Glutamatergic neuron (in vitro differentiated cells): ENCODE measurements around the gene VPS33B. TPM values are rescaled to one million over a fixed set of nuclear protein-coding genes. Genes with fewer than 3 reads are reported as not detected.
"Not testable (repeated sequence)": the region's sequence is repeated elsewhere in the genome, so short reads cannot be mapped to it uniquely, and the experiment has no call there.

Experiments
- DNase-seq: peaks from one replicate; pipeline ENCODE4 v3.0.0; 2022
- H3K27ac Mint-ChIP-seq: one replicate; pipeline ENCODE4 v1.8.0; 2020; ENCODE audit warnings: mild to moderate bottlenecking, mixed read lengths, inconsistent platforms; ENCODE audit not compliant: unreplicated experiment
- H3K27me3 Mint-ChIP-seq: one replicate; pipeline ENCODE4 v1.8.0; 2020; ENCODE audit warnings: mild to moderate bottlenecking, moderate library complexity, mixed read lengths, inconsistent platforms; ENCODE audit not compliant: unreplicated experiment
- H3K36me3 Mint-ChIP-seq: one replicate; pipeline ENCODE4 v1.8.0; 2020; ENCODE audit warnings: mild to moderate bottlenecking, mixed read lengths, inconsistent platforms; ENCODE audit not compliant: unreplicated experiment
- H3K4me1 Mint-ChIP-seq: one replicate; pipeline ENCODE4 v1.8.0; 2020; ENCODE audit warnings: mild to moderate bottlenecking, low read depth, mixed read lengths, inconsistent platforms; ENCODE audit not compliant: unreplicated experiment
- H3K4me3 Mint-ChIP-seq: one replicate; pipeline ENCODE4 v1.8.0; 2020; ENCODE audit warnings: mild to moderate bottlenecking, mixed read lengths, inconsistent platforms; ENCODE audit not compliant: unreplicated experiment
- H3K9me3 Mint-ChIP-seq: one replicate; pipeline ENCODE4 v1.8.0; 2020; ENCODE audit warnings: mild to moderate bottlenecking, moderate library complexity, mixed read lengths, inconsistent platforms; ENCODE audit not compliant: unreplicated experiment
- total RNA-seq: library from RNA; stranded (reverse); fragmentation: NEBNext Ultra II Directional; extraction: Animal tissue kit (Norgen Biotek cat#: 25700); gene quantifications from one replicate; pipeline ENCODE4 v1.2.1, GENCODE V29; 2021; ENCODE audit not compliant: unreplicated experiment
- TF ChIP-seq, protein P1 (sequence below): fragments of 200-600 bp; sonication (generic); IDR thresholded peaks from one replicate; pipeline ENCODE4 v1.5.0; 2021; ENCODE audit not compliant: partially characterized antibody, unreplicated experiment

Gene VPS33B
- total RNA-seq, 1 donor from 2014 or later = 31.7 TPM

- peaks cover 4% of the 10 kb centered on the region for H3K27me3 Mint-ChIP-seq
- peaks cover 11% of the 10 kb centered on the region for H3K4me1 Mint-ChIP-seq
- peak overlapping the region; percentile 96 for H3K4me3 Mint-ChIP-seq
- peak overlapping the region; percentile 91 for H3K27ac Mint-ChIP-seq
- TF ChIP-seq, protein P1, sequence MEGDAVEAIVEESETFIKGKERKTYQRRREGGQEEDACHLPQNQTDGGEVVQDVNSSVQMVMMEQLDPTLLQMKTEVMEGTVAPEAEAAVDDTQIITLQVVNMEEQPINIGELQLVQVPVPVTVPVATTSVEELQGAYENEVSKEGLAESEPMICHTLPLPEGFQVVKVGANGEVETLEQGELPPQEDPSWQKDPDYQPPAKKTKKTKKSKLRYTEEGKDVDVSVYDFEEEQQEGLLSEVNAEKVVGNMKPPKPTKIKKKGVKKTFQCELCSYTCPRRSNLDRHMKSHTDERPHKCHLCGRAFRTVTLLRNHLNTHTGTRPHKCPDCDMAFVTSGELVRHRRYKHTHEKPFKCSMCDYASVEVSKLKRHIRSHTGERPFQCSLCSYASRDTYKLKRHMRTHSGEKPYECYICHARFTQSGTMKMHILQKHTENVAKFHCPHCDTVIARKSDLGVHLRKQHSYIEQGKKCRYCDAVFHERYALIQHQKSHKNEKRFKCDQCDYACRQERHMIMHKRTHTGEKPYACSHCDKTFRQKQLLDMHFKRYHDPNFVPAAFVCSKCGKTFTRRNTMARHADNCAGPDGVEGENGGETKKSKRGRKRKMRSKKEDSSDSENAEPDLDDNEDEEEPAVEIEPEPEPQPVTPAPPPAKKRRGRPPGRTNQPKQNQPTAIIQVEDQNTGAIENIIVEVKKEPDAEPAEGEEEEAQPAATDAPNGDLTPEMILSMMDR = no peak
- peak; percentile 22 for DNase-seq
- peaks cover 3% of the 10 kb centered on the region for H3K9me3 Mint-ChIP-seq
- no peaks in the 10 kb centered on the region for H3K36me3 Mint-ChIP-seq
Measured at GRCh38 chr15:91021516-91022074, 799 bp downstream of the VPS33B start.

- peaks cover 11% of the 10 kb centered on the region for H3K4me1 Mint-ChIP-seq
- peaks cover 5% of the 10 kb centered on the region for H3K27me3 Mint-ChIP-seq
- no peaks in the 10 kb centered on the region for H3K36me3 Mint-ChIP-seq
- no peak overlapping the region for H3K4me3 Mint-ChIP-seq
- no peak overlapping the region for H3K27ac Mint-ChIP-seq
- DNase-seq = no peak
- H3K9me3 Mint-ChIP-seq = peaks cover 5% of the 10 kb centered on the region
- TF ChIP-seq, protein P1 = no peak
Measured at GRCh38 chr15:91018158-91018557, 4.2 kb downstream of the VPS33B start.

DNA sequence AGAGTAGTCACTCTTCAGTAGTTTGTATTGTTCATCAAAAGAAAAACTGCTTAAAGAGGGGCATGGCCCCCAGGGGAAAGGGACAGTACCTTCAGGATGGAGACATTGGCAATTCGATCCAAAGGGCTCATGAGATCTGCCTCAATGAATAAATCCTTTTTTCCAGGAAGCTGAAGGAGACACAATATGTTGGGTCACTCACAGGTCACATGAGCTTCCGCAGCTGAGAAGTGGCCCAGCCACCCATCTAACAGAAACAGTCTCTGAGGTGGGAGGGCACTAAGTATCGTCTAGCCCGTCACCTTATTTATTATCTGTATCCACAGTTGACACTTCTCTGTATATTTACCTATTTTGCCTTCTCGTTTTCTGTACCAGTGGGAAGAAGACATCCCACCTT, 4.7 kb downstream of the VPS33B start:
- Mint-ChIP-seq H3K4me1 (peaks cover 11% of the 10 kb centered on the region), H3K4me3 (no peak overlapping the region), H3K9me3 (peaks cover 5% of the 10 kb centered on the region), H3K27me3 (peaks cover 4% of the 10 kb centered on the region), H3K27ac (no peak overlapping the region), H3K36me3 (no peaks in the 10 kb centered on the region)
- DNase-seq = no peak
- TF ChIP-seq, protein P1 = no peak

- H3K27me3 Mint-ChIP-seq, H3K36me3 Mint-ChIP-seq: not testable (repeated sequence)
Measured at GRCh38 chr15:91013701-91014100, 8.7 kb downstream of the VPS33B start.

DNA sequence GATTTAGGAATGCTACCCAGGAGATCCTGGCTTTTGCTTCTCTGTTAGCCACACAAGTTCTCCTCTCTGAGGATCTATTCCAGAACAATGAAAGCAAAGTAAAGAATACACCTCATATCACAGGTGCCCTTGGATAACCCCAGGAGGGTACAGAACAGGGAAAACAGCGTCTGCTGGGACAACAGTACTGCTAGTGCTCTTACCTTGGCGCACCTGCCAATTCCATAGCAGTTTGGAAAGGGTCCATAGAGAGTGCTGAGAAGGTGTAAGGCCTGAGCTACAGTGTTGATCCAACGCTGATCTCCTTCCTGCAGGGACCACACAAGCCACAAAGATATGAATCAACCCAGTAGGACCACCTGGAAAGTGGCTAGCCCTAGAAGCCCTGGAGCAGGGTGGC, 15.1 kb downstream of the VPS33B start:
- TF ChIP-seq, protein P1 = no peak
- no peak for DNase-seq
- no peak overlapping the region for H3K27ac Mint-ChIP-seq
- H3K4me1 Mint-ChIP-seq = no peaks in the 10 kb centered on the region
- H3K4me3 Mint-ChIP-seq = no peak overlapping the region
- H3K27me3 Mint-ChIP-seq = no peaks in the 10 kb centered on the region
- H3K9me3 Mint-ChIP-seq = no peaks in the 10 kb centered on the region
- peaks cover 10% of the 10 kb centered on the region for H3K36me3 Mint-ChIP-seq

More at GRCh38 chr15:91013701-91014100, 8.7 kb downstream of the VPS33B start:
- H3K9me3 Mint-ChIP-seq, H3K4me1 Mint-ChIP-seq, DNase-seq, H3K4me3 Mint-ChIP-seq, H3K27ac Mint-ChIP-seq: not testable (repeated sequence)
